HL-60 (cell line): ENCODE results near the gene LINC01488.

Source experiments
- DNase-seq, 2 experiments: peaks; one replicate each; pipeline ENCODE4 v3.0.0-alpha.2; 2010 to 2020; ENCODE audit warnings: low read depth in 1 of 2, low spot score in 1 of 2
- H3K27ac ChIP-seq: fragments of 250-450 bp; sonication (Bioruptor Pico); replicated peaks from 2 replicates; pipeline ENCODE4 v1.5.1; 2020; ENCODE audit warnings: mild to moderate bottlenecking, moderate library complexity
- H3K27me3 ChIP-seq: fragments of 250-450 bp; sonication (Bioruptor Pico); 2 replicates; pipeline ENCODE4 v1.5.1; 2021; ENCODE audit warnings: mild to moderate bottlenecking, moderate library complexity; ENCODE audit not compliant: insufficient read depth, poor library complexity, severe bottlenecking
- H3K4me3 ChIP-seq: replicated peaks from 2 replicates; pipeline ENCODE4 v1.5.1; 2011; ENCODE audit warnings: mild to moderate bottlenecking, control low read depth, low read length; ENCODE audit not compliant: insufficient read depth
- GABPA ChIP-seq: IDR thresholded peaks from 2 replicates; pipeline ENCODE4 v1.6.1; 2012; ENCODE audit warnings: low read depth
- POLR2AphosphoS5 ChIP-seq: IDR thresholded peaks from 2 replicates; pipeline ENCODE4 v1.6.1; 2012; ENCODE audit warnings: low read depth
- SPI1 ChIP-seq: IDR thresholded peaks from 2 replicates; pipeline ENCODE4 v1.6.1; 2012; ENCODE audit warnings: low read depth, mild to moderate bottlenecking, borderline replicate concordance
- TF ChIP-seq, protein P1 (sequence below): IDR thresholded peaks from one replicate; pipeline ENCODE4 v1.5.1; 2011; ENCODE audit warnings: low read length, control low read depth, inconsistent platforms; ENCODE audit not compliant: insufficient read depth
- TF ChIP-seq, protein P2 (sequence below): IDR thresholded peaks from 2 replicates; pipeline ENCODE4 v1.6.1; 2012; ENCODE audit warnings: low read depth; ENCODE audit not compliant: insufficient replicate concordance

Gene LINC01488

DNA sequence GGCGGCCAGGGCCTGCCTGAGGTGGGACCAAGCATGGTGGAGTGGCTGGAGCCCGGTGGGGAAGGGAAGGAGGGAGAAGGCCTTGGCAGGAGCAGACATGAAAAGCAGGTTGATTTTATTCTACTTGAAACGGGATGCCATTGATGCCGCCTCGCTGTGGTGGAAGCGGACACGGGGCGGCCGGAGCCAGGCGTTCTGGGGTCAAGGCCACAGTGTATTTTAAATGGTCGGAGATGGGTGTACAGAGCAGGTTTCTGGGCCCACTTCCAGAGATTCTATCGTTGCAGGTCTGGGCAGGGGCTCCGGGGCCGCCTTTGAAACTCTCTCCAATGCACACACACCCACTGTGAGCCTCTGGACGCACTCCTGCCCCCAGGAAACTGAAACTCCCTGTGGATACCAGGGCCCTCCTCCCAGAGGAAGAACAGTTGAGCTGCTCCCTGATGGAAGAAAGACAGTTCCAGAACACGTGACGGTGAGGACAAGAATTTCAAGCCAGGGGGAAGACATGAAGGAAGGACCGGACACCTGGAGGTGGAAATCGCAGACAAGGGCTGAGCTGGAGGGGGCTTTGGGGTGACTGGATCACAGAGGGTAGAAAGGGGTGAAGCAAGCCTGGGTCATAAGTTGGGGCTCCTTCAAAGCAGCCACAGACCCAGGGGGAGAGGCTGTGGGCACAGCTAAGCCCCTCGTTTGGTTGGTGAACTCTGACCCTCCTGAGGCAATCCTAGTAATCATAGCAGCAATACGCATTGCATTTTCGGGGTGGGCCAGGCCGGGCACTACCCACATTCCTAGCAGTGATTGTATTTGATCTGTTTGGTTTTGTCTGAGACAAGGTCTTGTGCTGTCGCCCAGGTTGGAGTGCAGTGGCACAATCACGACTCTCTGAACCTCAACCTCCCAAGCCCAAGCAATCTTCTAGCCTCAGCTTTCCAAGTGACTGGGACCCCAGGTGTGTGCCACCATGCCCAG lies 12.3 kb upstream of the LINC01488 start:
- DNase-seq, result no peak
- Histone ChIP-seq H3K27me3 (no peaks in the 10 kb centered on the region), H3K27ac (no peak overlapping the region), H3K4me3 (no peak overlapping the region)
- TF ChIP-seq, protein P1, sequence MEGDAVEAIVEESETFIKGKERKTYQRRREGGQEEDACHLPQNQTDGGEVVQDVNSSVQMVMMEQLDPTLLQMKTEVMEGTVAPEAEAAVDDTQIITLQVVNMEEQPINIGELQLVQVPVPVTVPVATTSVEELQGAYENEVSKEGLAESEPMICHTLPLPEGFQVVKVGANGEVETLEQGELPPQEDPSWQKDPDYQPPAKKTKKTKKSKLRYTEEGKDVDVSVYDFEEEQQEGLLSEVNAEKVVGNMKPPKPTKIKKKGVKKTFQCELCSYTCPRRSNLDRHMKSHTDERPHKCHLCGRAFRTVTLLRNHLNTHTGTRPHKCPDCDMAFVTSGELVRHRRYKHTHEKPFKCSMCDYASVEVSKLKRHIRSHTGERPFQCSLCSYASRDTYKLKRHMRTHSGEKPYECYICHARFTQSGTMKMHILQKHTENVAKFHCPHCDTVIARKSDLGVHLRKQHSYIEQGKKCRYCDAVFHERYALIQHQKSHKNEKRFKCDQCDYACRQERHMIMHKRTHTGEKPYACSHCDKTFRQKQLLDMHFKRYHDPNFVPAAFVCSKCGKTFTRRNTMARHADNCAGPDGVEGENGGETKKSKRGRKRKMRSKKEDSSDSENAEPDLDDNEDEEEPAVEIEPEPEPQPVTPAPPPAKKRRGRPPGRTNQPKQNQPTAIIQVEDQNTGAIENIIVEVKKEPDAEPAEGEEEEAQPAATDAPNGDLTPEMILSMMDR, result no peak
- TF ChIP-seq, protein P2, sequence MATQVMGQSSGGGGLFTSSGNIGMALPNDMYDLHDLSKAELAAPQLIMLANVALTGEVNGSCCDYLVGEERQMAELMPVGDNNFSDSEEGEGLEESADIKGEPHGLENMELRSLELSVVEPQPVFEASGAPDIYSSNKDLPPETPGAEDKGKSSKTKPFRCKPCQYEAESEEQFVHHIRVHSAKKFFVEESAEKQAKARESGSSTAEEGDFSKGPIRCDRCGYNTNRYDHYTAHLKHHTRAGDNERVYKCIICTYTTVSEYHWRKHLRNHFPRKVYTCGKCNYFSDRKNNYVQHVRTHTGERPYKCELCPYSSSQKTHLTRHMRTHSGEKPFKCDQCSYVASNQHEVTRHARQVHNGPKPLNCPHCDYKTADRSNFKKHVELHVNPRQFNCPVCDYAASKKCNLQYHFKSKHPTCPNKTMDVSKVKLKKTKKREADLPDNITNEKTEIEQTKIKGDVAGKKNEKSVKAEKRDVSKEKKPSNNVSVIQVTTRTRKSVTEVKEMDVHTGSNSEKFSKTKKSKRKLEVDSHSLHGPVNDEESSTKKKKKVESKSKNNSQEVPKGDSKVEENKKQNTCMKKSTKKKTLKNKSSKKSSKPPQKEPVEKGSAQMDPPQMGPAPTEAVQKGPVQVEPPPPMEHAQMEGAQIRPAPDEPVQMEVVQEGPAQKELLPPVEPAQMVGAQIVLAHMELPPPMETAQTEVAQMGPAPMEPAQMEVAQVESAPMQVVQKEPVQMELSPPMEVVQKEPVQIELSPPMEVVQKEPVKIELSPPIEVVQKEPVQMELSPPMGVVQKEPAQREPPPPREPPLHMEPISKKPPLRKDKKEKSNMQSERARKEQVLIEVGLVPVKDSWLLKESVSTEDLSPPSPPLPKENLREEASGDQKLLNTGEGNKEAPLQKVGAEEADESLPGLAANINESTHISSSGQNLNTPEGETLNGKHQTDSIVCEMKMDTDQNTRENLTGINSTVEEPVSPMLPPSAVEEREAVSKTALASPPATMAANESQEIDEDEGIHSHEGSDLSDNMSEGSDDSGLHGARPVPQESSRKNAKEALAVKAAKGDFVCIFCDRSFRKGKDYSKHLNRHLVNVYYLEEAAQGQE, result no peak
- TF ChIP-seq GABPA, result no peak
- no peak for TF ChIP-seq SPI1
- TF ChIP-seq POLR2AphosphoS5, result no peak

GRCh38 chr11:69470301-69470700 lies 11.2 kb upstream of the LINC01488 start:
- TF ChIP-seq SPI1, result no peak
- no peak overlapping the region for H3K27ac ChIP-seq
- no peaks in the 10 kb centered on the region for H3K27me3 ChIP-seq
- no peak overlapping the region for H3K4me3 ChIP-seq
- DNase-seq, result no peak

DNA sequence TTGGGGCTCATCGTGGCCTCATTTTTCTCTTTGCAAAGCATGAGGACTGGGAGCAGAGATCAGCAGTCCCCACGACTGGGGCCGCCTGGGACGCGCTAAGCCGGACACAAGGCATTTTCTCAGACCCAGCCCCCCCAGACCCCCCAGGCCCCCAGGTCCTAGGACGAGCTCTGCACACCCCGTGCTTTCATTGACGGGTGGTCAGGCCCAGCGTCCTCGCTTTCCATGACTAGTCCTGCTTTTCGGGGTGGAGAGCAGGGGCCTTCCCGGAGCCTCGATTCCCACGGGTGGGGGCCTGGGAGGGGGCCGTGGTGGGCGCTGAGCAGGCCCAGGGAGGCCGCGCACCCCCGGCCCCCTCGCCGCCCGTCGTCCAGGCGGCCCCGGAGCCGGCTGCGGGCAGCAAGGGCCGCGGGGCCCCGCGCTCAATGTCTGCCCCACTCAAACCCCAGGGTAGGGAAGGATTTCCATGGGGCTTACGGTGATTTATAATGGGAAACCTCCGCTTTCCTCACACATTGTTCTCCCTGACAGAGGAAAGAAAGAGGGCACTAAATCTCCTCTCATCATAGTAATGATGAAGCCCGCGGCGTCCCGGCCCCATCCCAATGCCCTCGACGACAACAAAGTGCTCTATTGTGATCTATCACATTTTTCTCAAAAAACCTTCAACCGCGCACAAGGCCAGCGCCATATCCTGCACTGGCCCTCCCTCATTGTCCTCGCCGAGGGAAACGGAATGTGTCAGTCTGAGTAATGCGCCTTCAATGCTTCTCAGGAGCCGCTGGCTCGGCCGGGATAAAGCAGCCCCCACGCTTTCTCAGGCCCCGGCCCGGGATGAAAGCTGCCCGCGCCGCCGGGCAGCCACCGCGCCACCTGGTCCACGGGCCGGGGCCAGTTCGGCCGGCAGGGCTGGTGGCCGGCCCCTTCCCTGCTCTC lies 10.4 kb upstream of the LINC01488 start:
- Histone ChIP-seq H3K4me3 (no peak overlapping the region), H3K27ac (no peak overlapping the region), H3K27me3 (no peaks in the 10 kb centered on the region)
- TF ChIP-seq SPI1, result no peak
- TF ChIP-seq, protein P1, result no peak
- TF ChIP-seq GABPA, result no peak
- TF ChIP-seq POLR2AphosphoS5, result no peak
- TF ChIP-seq, protein P2, result no peak
- no peak for DNase-seq
